ENCODE results near the gene MOB3B.

Gene MOB3B

GRCh38 chr9:27540502-27540901, 10.9 kb upstream of the MOB3B start:
- no peak for DNase-seq (ENCODE audit: low read depth)

- DNase-seq (ENCODE audit: low read depth): no peak
Observed at GRCh38 chr9:27539479-27540441, 10.1 kb upstream of the MOB3B start.

GRCh38 chr9:27538647-27539046, 9.0 kb upstream of the MOB3B start:
- DNase-seq (ENCODE audit: low read depth): no peak

GRCh38 chr9:27537756-27538155, 8.1 kb upstream of the MOB3B start:
- no peak for DNase-seq (ENCODE audit: low read depth)

GRCh38 chr9:27537027-27537435, 7.4 kb upstream of the MOB3B start:
- no peak for DNase-seq (ENCODE audit: low read depth)

GRCh38 chr9:27536168-27536567, 6.6 kb upstream of the MOB3B start:
- DNase-seq (ENCODE audit: low read depth): no peak

GRCh38 chr9:27535701-27536118, 6.1 kb upstream of the MOB3B start:
- DNase-seq (ENCODE audit: low read depth): no peak

GRCh38 chr9:27534658-27535209, 5.1 kb upstream of the MOB3B start:
- no peak for DNase-seq (ENCODE audit: low read depth)

- no peak for DNase-seq (ENCODE audit: low read depth)
Observed at GRCh38 chr9:27534131-27534530, 4.5 kb upstream of the MOB3B start.

- DNase-seq (ENCODE audit: low read depth): no peak
Observed at GRCh38 chr9:27533311-27533710, 3.7 kb upstream of the MOB3B start.

- DNase-seq (ENCODE audit: low read depth): no peak
Observed at GRCh38 chr9:27532046-27532445, 2.4 kb upstream of the MOB3B start.

- no peak for DNase-seq (ENCODE audit: low read depth)
Observed at GRCh38 chr9:27530915-27531755, 1.5 kb upstream of the MOB3B start.

GRCh38 chr9:27528886-27529315, 713 bp downstream of the MOB3B start:
- no peak for DNase-seq (ENCODE audit: low read depth)

- no peak for DNase-seq (ENCODE audit: low read depth)
Observed at GRCh38 chr9:27528076-27528885, 1.3 kb downstream of the MOB3B start.

GRCh38 chr9:27527702-27528075, 1.9 kb downstream of the MOB3B start:
- DNase-seq (ENCODE audit: low read depth): no peak

- DNase-seq (ENCODE audit: low read depth): no peak
Observed at GRCh38 chr9:27524236-27524635, 5.4 kb downstream of the MOB3B start, which contains the start of gene IFNK. Gene IFNK (plus strand): TSS chr9:27524290. CDS start chr9:27524337, 47 bp downstream.

GRCh38 chr9:27523141-27523540, 6.5 kb downstream of the MOB3B start:
- DNase-seq (ENCODE audit: low read depth): no peak

GRCh38 chr9:27520986-27521385, 8.6 kb downstream of the MOB3B start:
- no peak for DNase-seq (ENCODE audit: low read depth)

GRCh38 chr9:27519466-27520465, 9.8 kb downstream of the MOB3B start:
- no peak for DNase-seq (ENCODE audit: low read depth)

GRCh38 chr9:27518809-27519208, 10.8 kb downstream of the MOB3B start:
- no peak for DNase-seq (ENCODE audit: low read depth)

Measured in non-pigmented ciliary epithelial cell (primary cell).